ENCODE data around the gene ALDH1A3.

- TF ChIP-seq EP300 (IDR thresholded peaks at IDR 0.05; ENCODE audit: borderline replicate concordance in 1 of 2, low read depth in 1 of 2, low read length in 1 of 2) (no peak), PBX3 (IDR thresholded peaks at IDR 0.05) (no peak), RXRA (IDR thresholded peaks at IDR 0.05; ENCODE audit: borderline replicate concordance, low read depth) (no peak), RCOR1 (IDR thresholded peaks at IDR 0.05; ENCODE audit: low read length) (no peak), USF2 (IDR thresholded peaks at IDR 0.05; ENCODE audit: borderline replicate concordance, low read depth, low read length) (no peak), CTCF (IDR thresholded peaks at IDR 0.05) (no peak), REST (IDR thresholded peaks at IDR 0.05; ENCODE audit: low read depth, low read length) (no peak), CHD2 (IDR thresholded peaks at IDR 0.05; ENCODE audit: low read length, partially characterized antibody) (no peak), EZH2phosphoT487 (IDR thresholded peaks at IDR 0.05; ENCODE audit: borderline replicate concordance, low read depth) (no peak), SIN3A (IDR thresholded peaks at IDR 0.05; ENCODE audit: borderline replicate concordance, low read depth, low read length) (no peak), TAF1 (IDR thresholded peaks at IDR 0.05; ENCODE audit: borderline replicate concordance, low read depth, low read length) (no peak), POLR2AphosphoS5 (IDR thresholded peaks at IDR 0.05; ENCODE audit: low read depth, low read length) (no peak)
Observed at GRCh38 chr15:100909565-100909964, 29.9 kb downstream of the ALDH1A3 start.
